GM12801 (cell line): ENCODE data around the gene APOL5.

Experiments
- TF ChIP-seq, protein P1 (sequence below): IDR thresholded peaks from one replicate; pipeline ENCODE4 v1.5.1; 2011; ENCODE audit warnings: control low read depth; ENCODE audit not compliant: insufficient read length; ENCODE audit errors: extremely low read depth

APOL5 gene

DNA sequence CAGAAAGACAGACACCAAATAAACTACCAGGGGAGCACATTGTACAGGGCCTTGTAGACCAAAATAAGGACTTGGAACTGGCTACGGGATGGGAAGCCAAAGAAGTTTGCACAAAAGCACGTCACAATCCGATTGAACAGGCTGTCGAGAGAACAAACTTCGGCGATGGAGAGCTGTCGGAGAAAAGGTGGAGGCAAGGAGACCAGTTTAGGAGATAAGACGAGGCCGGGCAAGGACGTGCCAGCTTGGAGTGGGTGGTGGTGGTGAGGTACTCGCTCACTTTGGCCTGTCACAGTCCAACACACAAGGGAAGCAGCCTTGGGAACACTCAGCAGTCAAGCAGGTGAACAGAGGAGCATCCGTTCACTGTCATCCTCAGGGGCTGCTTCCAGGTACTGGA lies 19.0 kb downstream of the APOL5 start:
- TF ChIP-seq, protein P1, sequence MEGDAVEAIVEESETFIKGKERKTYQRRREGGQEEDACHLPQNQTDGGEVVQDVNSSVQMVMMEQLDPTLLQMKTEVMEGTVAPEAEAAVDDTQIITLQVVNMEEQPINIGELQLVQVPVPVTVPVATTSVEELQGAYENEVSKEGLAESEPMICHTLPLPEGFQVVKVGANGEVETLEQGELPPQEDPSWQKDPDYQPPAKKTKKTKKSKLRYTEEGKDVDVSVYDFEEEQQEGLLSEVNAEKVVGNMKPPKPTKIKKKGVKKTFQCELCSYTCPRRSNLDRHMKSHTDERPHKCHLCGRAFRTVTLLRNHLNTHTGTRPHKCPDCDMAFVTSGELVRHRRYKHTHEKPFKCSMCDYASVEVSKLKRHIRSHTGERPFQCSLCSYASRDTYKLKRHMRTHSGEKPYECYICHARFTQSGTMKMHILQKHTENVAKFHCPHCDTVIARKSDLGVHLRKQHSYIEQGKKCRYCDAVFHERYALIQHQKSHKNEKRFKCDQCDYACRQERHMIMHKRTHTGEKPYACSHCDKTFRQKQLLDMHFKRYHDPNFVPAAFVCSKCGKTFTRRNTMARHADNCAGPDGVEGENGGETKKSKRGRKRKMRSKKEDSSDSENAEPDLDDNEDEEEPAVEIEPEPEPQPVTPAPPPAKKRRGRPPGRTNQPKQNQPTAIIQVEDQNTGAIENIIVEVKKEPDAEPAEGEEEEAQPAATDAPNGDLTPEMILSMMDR, result no peak

DNA sequence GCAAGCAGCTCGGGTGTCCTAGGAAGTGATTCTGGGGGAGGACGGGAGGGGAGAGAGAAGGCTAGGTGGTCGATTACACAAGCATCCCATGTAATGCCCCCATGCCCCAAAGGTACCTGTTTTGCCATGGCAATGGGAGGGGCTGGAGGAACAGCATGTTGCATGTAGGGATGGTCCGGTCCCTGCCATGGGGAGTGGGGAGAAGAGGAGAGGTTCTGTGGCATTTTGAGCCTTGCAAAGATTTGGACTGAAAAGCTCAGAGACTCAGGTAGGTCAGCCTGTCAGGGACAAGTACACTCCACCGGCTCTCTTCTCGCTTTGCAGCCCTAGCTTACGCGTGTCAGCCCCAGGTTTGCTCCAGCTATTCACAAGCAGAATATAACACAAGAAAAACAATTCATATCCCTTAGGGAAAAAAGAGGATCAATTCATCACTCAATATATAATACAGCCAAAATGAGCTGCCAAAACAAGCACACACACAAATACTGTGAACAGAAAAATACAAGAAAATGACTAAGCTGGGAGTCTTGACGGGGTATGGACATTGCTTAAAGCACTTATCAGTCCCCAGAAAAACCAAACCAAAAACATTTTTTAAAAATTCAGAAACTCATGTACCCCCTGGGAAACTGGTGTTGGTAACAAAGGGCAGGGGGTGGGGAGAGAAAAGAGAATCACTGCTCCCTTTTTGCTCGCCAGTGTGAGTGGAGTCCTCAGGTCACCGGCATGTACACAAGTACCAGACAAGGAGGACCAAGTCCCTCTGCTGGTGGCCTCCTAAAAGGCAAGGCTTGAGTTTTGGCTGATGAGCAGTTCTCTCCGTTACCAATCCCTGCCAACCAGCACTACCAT lies 21.6 kb downstream of the APOL5 start:
- TF ChIP-seq, protein P1, result no peak

DNA sequence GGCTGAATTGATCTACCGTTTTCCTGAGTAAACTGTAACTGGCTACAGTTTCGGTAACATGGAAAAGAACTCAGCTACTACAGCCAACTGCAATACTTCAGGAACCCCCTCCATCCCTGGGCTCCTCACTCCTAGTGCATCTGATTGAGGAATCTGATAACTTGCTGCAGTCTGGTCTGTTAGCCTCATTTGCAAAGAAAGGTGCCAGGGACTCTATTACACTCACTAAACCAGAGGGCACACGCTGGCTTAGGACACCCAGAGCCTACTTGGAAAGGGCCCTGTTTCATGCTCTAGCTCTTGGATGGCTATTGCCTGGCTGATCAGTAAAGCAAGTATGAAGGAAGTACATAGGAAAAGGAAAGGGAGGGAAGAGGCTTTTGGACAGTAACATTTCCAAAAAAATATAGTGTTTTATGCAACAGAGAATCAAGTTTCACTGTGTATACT lies 22.3 kb downstream of the APOL5 start:
- TF ChIP-seq, protein P1, result no peak

DNA sequence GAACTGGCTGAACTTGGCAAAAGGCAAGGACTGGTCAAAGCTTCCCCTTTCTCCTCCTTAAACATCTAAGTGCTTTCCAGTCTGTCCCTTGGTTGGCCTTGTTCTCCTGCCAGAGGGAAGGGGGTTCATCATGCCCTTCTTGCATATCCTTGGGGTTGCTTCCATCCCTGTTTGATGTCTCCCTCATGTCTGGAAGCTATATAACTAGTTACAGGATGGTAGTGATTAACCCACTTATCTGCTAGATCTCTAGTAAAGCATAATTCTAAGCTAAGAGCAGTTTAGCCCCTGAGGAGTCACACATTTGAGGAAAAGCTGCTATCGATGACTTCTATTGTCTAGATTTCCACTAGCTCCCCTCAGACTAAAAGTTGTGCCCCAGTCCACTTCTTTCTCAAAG lies 22.9 kb downstream of the APOL5 start:
- TF ChIP-seq, protein P1, result no peak

DNA sequence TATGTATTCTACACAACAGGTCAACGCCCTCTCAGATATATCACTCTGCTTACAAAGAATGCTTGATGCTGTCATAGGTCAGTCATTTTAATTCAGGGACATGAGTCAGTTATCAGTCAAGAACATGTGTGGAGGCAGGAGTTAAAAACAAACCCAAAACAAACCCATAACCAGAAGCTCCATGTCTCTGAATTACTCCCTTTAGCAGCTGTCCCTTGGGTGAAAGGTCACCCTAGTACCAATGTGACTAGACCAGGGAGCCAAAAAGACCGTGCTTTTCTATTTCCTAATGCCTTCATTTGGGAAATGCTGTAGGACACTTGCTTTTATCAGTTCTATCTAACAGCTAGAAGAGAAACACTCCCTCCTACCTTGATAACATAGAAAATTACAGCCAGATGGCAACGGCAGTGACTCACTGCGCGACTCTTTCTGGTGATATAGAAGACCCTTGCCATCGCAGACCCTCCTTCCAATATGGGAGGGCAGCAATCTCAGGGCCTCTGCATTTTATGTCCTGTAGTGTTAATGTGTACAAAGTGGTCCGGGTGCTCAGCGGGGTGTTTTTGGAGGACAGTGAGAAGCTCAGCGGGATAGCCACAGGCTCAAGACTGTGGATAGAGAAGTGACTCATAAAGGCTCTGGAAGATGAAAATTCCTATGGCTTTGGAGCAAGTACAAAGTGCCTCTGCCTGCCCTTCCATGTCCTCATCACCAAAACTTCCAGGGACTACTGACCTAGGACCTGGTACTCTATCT lies 24.8 kb downstream of the APOL5 start:
- TF ChIP-seq, protein P1, result no peak

DNA sequence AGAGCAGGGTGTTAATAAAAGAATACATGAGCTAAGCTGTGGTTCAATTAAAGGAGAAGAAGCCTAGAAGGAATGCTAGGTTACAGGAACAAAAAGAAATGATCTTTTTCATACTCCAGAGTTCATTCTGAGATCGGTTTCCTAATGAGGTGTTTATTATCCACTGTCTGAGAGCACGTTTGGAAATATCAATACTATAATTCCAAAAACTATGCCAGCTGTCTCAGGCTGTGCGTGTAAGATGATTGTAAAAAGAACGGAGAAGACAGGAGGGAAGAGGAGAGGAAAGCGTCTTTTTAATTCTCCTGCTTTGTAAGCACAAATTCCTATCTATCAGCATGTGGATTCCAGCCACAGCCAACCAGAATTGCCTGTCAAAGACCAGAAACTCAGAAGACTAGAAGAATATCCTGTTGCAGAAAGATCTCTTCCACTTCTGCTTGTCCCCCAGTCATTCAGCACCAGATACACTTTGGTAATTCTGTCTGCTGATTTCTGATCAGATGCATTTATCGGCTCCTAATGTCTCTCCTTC lies 25.7 kb downstream of the APOL5 start:
- TF ChIP-seq, protein P1, result no peak

DNA sequence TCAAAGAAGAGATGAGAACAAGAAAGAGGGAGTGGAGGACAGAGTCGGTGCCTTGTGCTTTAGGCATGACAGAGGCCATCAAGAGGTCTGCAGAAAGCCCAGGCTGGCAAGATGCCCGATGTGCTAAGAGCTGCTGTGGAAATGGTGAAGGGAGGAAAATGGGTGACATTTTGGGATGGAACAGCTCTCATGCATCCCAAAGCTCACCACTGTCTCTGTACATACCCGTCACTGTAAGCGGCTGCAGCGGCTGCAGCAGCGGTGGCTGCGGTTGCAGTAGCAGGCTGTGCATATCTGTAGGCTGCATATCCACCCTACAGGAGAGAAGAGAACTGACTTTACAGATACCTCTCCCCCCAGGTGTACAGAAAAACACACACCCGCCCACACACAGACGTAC lies 28.6 kb downstream of the APOL5 start:
- TF ChIP-seq, protein P1, result no peak
